ENCODE results near the gene GRB7.

GRCh38 chr17:39755554-39756379, 18.0 kb downstream of the GRB7 start:
- TF ChIP-seq CTCF (IDR thresholded peaks at IDR 0.05 in 4 of 5, conservative IDR thresholded peaks at IDR 0.05 in 1 of 5), result no peak
- TF ChIP-seq POLR2A (IDR thresholded peaks at IDR 0.05), result no peak
